Activated naive CD4-positive, alpha-beta T cell treated with anti-CD3 and anti-CD28 coated beads, Interleukin-2, amount 50 U/mL, for 16 hours (primary cell): ENCODE data around the gene PTPRG.

Source experiments
- DNase-seq: peaks from one replicate; pipeline ENCODE4 v3.0.0-alpha.2; 2020

Gene PTPRG

DNA sequence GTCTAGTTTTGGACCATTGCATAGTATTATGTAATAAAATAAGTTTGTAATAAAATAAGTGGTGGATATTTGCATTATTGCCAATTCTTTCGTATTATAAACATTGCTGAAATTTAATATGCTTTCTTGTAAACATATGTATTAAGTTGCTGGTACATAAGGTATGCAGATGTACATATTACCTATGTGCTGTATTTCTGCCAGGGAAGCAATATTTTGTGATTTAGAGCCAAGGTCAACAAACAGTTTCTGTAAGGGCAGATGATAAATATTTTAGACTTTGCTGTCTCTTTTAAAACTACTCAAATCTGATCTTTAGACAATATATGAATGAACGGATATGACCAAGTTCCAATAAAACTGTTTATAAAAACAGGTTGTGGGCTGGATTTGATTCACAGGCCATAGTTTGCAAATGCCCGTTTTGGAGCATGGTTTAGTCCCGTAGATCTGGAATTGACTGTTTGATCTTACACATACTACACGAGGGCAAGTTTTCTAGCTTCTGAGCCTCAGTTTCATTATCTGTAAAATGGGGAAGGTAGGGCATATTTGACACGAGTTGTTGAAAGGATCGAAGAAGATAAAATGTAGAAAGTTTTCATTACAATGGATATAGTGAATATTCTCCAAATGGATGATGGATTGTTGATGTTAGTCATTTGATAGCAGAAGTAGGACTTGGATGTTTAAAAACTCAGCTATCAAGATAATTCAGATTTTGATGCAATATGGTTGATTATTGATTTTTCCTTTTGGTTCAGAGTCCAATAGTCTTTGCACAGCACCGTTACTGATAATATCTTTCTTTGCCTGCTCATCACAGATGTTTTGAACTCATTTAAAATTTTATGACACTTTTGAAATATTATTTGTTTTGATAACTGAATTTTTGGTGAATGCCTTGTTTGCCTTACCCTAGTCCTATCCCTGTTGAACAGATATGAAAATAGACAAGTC lies 417.4 kb downstream of the PTPRG start:
- DNase-seq: no peak

DNA sequence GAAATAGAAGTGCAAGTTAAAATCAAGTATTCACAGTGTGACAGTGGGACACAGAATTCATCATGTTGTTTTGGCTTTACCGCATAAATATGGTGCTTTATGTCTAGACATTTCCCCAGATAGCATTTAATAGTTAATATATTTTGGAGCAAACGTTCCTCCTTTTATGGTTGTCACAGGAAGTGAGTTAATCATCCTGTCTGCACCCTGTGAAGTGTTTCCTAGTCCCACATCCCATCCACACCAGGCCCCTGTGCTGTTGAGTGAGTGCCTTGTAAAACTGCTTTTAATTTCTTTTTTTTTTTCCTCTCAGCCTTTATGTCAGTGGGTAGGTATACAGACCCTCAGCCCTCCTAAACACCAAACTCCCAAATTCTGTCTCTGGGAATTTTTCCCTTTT lies 418.3 kb downstream of the PTPRG start:
- no peak for DNase-seq

DNA sequence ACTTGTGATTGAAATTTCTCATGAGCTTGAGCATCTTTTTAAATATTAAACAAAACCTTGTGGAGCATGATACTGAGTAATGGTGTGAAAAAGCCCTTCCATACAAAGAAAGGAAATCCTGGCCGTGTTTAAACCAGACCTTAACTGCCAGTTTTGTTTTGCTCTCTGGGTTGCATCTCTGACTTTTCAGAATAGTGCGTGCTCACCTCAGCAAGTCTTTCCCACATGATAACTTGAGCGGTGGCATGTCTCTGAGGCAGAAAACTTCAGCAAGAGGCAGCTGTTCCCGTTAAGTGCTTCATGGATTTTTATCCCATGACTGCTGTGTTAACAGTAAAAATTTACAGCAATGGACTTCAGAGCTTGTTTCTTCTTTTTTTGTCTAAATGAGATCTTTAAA lies 418.7 kb downstream of the PTPRG start:
- DNase-seq: no peak

DNA sequence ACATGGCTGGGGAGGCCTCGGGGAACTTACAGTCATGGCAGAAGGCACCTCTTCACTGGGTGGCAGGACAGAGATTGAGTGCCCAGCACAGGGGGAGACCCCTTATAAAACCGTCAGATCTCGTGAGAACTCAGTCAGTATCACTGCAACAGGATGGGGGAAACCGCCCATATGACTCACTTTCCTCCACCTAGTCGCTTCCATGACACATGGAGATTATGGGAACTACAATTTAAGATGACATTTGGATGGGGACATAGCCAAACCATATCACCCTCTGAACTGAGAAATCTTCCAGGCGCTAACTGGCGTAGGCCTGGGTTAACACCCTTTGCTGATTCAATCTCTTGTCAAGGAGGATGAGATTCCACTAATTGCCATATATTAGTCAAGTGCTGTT lies 419.7 kb downstream of the PTPRG start:
- DNase-seq: no peak

DNA sequence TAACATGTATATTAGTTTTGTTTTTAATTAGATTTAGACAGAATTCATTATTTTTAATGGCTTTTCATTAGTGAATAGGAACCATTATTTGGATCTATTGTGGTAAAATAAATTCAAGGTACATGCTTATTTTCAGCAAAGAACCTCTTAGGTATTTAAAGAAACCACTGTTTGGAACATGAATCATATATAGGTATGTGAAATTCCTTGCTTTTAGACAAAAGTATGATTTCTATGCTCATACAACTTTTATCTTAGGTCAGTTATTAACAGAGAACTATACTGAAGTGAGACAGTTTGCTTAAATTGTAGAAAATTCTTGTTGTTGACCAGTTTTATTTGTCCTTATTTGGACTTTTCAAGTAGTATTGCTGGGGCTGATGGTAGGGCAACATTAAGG lies 422.1 kb downstream of the PTPRG start:
- DNase-seq: no peak

DNA sequence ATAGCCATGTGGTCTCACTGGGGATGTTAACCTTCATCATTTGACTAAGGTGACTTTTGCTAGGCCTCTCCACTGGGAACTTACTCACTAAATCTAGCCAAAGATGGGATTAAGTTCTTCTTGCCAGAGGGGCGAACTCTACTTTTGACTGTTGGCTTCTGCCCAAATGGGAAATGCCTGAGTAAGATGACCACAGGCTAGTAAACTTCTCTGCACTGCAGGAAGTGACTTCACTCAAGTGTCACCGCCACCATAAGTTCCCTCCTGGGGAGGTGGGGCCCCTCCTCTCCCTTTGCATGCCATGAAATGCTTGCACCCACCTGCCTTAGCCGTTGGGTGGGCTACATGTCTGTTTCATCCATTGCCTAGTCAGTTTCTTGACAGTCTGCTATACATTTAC lies 423.6 kb downstream of the PTPRG start:
- no peak for DNase-seq

DNA sequence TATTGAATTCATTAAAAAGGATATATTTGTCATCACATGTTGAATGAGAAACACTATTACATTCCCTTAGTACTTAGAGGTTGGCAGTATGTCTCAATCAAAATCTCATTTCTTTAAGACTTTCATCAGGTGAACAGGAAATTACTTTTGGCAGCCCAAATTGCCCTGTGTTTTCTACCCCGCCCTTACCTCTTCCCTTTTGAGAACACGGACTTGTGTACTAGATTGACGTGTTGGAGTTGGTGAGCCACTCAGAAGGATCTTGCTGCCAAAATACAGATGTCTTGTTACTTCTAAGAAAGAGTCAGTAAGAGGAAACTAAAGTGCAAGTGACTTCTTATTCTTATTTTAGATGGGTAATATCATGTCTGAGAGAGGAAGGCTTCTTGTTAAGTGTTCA lies 425.1 kb downstream of the PTPRG start:
- no peak for DNase-seq

DNA sequence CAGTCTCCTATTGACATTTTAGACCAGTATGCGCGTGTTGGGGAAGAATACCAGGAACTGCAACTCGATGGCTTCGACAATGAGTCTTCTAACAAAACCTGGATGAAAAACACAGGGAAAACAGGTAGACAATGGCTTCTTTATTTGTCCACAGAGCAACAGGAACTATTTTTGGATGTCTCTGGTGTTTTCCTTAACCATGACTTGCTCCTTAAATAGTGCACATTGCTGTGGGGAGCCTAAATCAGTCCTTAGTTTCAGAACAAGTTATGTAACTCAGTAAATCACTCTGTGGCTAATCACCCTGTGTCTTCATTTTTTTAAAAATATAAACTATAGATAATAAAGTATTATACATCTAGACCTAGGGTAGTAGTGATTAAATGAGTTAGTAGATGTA lies 428.3 kb downstream of the PTPRG start:
- DNase-seq: no peak

DNA sequence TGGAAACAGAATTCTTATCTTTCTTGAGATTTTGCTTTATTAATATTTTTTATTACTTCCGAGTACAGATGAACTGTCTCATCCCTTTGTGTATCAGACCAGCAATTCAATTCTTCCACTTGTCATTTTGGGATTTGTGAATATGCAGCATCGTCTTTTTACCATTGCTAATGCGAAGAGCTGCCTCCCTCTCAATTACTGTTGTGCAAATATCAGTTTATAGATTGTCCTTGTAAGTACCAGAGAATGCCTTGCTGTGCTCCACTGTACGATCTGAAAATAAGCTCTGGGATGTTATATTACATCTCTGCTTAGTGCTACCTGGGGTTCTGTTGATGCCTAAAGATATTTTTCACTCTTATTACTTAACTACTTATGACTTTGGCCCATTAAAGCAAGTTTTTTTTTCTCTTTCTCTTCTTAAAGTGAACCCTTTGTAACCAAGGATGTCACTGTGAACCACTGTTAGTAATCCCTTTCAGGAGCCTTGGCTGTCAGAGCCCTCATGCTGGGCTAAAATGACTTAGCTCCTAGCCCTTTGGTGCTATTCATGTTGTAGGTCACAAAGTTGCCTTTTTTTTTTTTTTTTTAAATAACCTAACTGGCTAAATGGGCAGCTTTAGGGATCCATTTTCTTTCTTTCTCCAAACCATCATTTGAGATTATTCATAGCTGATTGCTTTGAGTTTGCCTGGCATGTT lies 429.1 kb downstream of the PTPRG start:
- DNase-seq: no peak

DNA sequence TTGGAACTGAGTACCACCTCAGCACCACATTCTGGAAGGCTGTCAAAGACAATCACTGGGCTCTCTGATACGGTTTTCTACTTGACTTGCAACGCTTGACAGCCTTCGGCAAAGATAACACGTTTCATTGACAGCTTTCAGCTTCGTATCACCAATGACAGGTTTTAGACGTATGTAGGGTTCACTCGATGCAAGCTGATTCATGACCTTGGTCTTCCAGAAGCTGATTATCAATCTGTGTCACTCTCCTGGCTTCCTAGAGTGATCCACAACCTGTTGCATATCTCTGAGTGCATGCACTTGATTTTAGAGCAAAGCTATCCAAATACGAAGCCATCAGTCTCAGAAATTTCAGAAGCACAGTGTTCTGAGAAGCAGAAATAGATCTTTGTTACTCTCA lies 430.3 kb downstream of the PTPRG start:
- no peak for DNase-seq

DNA sequence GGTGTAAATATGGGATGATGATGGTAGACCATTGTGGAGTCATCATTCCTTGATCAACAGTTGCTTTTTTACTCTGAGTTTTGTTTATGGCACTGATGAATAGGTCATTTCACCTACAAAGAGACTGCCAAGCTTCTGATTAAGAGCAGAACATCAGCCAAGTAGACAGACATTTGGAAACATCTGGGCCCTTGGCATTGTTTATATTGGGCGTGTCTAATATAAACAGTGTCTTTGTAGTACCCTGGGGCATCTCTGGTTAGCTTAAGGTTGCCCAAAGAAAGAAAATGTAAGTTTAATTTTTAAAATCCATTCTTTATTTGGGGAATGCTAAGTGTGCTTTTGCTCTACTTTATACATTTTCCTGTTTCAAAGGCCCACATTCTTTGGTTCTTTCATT lies 435.0 kb downstream of the PTPRG start:
- DNase-seq: no peak

DNA sequence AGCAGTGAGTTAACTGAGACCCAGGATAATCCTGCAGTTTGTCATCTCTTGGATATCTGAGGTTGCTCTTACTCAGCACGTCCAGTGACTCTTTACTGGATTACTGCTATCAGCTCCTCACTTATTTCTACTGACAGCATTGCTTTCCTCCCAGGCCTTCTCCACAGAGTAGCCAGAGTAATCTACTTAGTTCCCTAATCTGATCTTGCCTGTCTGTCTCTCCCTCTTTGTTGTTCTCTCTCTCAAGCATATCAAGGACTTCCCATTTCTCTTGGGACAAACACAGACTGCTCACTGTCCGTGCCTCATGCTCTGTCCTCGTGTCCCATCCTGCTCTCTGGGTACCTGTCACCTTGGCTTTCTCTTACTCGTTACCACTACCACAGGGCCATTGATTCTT lies 435.7 kb downstream of the PTPRG start:
- DNase-seq: no peak

DNA sequence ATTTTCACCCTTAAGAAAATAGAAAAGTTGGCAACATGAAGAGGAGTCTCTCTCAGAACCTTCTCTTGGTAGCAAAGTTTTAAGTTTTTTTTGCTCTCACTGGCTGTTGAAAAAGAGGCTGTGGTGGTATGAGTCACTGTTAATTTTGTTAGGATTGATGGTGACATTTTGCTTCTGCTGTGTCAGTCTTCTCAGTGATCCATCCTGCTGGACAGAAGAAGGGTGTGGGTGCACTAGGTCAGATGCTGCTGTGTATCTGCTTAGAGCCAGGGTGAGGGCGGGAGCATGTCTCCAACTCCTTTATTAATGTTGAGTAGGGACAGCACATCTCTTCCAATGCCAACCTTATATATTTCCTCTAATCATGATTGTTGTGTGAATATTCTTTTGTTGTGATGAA lies 442.5 kb downstream of the PTPRG start:
- no peak for DNase-seq

DNA sequence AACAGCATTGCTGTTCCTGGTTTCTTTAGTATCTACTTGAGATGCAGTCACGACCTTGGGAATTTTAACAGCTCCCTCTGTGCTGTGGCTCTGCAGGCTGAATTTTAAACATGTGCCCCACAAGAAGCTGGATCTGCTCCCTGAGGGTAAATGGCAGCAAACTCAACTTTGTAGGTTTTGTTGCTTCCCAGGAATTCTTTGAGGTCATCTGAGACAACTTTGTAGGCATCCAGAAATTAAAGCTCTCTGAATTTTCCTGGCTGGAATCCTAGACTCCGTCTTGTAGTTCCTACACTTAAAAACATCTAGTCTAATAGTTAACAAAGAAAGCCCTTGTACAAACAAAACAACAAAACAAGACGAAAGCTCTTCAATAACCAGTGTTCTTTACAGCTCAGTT lies 445.7 kb downstream of the PTPRG start:
- DNase-seq: no peak

DNA sequence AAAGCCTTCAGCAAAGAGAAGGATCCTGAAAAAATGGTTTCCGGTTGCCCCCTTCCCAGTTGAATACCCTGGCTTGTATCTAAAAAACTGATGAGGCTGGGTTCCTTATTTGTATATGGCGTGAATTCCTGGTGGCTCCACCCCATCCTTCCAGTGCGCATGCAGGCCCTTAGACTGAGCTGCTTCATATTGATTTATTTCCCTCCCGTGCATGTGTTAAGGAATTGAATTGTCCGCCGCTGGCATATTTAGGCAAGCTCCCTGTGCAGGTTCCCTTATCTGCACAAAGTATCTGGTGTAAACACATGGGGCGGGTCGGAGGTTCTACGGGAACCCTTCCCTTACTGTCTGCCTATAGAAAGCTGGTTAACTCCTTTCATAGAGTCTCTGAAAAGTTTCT lies 449.6 kb downstream of the PTPRG start:
- no peak for DNase-seq

DNA sequence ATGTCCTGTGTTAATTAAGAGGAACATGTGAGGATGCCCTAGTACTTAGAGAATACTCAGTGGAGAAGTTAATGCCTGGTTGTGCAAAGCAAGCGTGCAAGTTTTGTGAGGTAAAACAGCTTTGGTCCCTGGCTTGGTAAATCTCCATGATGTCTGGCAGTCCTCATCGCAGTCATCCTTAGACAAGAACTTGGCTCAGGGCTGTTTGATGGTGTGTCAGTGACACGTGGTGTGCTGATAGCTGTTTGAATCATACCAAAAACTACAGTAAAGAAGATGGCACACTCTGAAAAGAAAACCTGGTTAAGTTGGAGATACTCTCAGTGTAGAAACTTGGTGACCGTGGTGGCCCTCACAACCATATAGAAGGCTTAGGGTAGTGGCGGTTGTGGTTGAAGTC lies 450.3 kb downstream of the PTPRG start:
- no peak for DNase-seq

DNA sequence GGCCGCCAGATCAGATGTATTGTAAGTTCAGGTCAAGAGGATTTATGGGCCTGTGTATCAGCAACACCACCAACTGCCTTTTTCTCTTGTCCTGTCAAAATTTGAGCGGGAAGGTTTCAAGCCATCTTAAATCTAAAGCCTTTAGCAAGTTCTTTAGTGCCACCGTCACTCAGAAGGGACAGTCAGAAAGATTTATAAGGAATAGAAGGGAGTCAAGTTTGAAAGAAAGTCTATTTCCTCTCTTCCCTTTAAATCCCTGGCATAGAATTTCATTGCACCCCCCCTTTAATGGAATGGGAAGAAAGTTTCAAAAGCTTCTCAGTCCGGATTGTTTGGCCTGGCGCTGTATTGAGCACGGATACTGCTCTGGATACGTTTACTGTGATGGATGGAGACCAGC lies 452.6 kb downstream of the PTPRG start:
- no peak for DNase-seq

DNA sequence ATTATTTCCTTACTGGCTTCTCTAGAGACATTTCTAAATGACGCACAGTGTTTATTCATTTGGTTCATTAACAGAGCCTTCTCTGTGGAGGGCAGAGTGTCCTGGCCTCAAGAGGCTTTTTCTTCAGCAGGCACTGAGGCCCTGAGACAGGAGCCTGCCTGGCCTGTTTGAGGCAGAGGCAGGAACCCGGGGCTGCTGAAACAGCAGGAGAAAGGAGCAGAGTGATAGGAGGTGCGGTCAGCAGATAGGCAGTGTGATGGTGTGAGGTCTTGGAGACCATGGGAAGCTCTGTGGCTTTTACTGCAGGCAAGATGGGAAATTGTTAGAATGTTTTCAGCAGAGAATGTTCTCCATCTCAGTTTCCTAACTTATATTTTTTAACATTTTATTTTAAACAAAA lies 453.7 kb downstream of the PTPRG start:
- DNase-seq: no peak

DNA sequence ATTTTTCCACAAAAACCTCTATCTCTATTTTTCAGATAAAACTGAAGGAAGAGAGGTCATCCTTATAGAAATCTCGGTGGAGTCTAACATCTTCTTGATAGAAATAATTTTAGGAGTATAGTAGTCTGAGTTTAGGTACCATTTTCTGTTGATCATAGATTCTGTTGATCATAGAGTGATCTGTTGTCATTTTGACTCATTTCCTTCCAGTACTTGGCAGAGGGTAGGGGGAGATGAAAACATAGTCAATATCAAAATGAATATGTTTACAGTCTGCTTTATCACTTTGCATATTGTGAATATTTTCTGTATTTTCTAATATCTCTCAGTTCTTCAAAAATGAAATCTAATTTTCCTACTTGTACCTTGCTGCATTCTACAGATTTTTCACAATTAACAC lies 458.5 kb downstream of the PTPRG start:
- DNase-seq: no peak

DNA sequence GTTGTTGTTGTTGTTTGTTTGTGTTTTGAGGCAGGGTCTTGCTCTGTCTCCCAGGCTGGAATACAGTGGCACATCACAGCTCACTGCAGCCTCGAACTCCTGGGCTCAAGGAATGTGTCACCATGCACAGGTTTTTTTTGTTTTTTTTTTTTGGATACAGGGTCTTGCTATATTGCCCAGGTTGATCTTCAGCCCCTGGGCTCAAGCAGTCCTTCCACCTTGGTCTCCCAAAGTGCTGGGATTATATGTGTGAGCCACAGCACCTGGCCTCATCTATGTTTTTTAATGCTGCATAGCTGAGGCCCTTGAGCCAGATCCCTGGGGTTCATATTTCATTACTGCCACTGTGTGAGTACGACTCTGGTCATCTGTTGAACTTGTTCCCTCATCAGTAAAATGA lies 459.3 kb downstream of the PTPRG start:
- no peak for DNase-seq

DNA sequence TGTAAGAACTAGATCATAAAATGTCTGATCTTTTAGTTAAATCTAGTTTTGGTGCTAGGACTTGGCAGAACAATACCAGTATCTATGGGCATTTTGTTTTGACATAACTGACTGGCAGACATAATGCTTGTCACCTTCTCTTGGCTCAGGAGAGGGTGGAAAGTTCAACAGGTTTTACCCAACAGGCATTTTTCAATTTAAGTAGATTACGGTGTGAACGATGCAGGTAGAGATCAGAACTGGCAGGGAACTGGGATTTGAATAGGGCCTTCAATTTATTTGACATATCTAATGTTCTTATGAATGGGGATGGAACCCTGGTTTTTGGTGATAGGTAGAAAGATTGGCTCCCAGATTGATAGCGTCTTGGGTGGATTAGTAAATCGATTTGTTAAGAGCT lies 460.9 kb downstream of the PTPRG start:
- no peak for DNase-seq

DNA sequence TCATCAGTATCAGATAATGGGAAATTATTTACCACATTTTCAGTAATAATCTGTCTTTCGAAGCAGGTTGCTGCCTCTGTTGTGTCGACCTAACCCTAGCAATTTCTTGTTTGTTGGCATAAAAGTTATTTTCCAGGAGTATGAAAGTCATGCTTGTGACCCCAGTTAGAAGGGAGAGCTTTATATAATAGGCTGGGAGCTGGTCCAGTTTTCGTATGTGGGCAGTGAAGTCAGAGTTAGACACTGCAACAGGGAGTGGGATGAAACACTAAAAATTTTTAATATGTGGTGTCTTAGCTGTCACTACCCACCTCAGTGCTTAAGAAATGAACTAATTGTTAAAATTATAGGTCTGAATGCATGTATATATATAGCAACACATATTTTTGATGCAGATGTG lies 463.5 kb downstream of the PTPRG start:
- DNase-seq: no peak

DNA sequence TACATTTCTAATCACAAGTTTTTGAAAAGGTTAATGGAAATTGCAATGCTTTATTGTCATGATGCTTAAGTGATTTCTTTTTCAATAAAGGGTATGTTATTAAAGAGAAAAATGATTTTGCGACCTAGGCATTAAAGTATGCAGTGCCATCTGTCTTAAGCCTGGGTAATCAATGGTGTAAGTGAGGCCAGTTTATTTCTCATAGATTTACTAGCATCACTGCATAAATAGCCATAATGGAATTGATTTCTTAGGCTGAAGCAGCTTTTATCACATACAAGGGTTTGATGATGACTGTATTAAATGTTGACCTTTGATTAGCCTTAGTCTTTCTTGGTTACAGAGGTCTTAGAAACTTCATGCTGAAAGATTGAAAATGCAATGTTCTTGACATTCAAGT lies 464.5 kb downstream of the PTPRG start:
- no peak for DNase-seq

DNA sequence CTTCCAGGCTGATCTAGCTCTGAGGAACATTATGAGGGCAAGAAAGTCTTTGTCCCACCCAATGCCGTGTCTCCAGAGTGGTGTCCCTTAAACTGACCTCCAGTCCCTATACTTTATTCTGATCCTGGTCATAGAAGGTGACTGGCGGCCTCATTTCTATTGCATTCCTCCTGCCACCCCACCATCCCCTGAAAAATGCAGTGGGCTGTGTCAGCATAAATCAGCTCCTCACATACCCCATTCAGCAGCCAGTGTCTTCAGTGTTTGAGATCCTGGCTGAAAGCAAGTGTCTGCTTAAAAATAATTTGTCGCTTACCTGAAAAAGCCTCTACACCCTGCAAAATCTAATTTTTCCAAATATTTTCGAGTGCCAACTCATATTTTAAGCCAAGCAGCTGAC lies 465.9 kb downstream of the PTPRG start:
- no peak for DNase-seq

DNA sequence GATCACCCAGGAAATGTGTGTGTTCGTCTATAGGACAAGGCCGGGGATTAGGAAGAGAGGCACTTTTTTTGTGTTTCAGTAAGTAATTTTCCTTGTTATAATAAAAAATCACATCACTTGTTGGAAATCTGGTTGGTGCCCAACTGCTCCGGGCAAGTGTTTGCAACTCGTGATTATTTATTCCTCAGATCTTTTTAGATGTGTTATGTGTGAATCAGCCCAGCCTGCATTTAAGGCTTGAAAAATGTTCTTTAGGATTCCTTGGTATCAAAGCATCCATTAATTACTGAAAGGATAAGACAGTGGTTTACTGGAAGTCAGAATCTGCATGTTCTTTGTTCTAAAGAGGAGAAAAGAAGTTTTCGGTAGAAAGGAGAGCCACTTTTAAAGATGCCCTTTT lies 466.4 kb downstream of the PTPRG start:
- no peak for DNase-seq
